Heart left ventricle (tissue), 16 donors: ENCODE measurements around the gene HMGB2. TPM values are rescaled to one million over a fixed set of nuclear protein-coding genes. Genes with fewer than 3 reads are reported as not detected.

Experiments used
- ATAC-seq, 4 donors: fragments of 200-7000 bp; cut with Tn5 transposase; one replicate each; pipeline ENCODE4 v1.9.1; 2020 to 2022; ENCODE audit warnings: moderate library complexity in 4 of 4, mild to moderate bottlenecking in 3 of 4, moderate number of reproducible peaks in 1 of 4
- DNase-seq, 5 donors: peaks; one replicate each; pipeline ENCODE4 v3.0.0-alpha.2; 2020
- H3K27ac ChIP-seq, 12 donors: fragments of 200-600 bp; sonication (generic) in 4 of 12; one replicate each; pipeline versions ENCODE4 v1.5.0 to v1.8.0; 2016 to 2022; ENCODE audit warnings: mild to moderate bottlenecking in 2 of 12
- H3K27me3 ChIP-seq, 9 donors: fragments of 200-600 bp; sonication (generic) in 2 of 9; one replicate each; pipeline versions ENCODE4 v1.5.1 to v1.8.0; 2016 to 2022; ENCODE audit warnings: mild to moderate bottlenecking in 3 of 9
- H3K36me3 ChIP-seq, 9 donors: fragments of 200-600 bp; sonication (generic) in 2 of 9; one replicate each; pipeline versions ENCODE4 v1.5.0 to v1.8.0; 2018 to 2022; ENCODE audit warnings: mild to moderate bottlenecking in 2 of 9
- H3K4me1 ChIP-seq, 12 donors: fragments of 200-600 bp; sonication (generic) in 4 of 12; one replicate each; pipeline versions ENCODE4 v1.5.0 to v1.8.0; 2016 to 2022; ENCODE audit warnings: mild to moderate bottlenecking in 3 of 12
- H3K4me3 ChIP-seq, 12 donors: fragments of 200-600 bp; sonication (generic) in 4 of 12; one replicate each; pipeline versions ENCODE4 v1.5.0 to v1.8.0; 2017 to 2022; ENCODE audit warnings: mild to moderate bottlenecking in 9 of 12, moderate library complexity in 4 of 12
- H3K9me3 ChIP-seq, 12 donors: fragments of 200-600 bp; sonication (generic) in 4 of 12; one replicate each; pipeline versions ENCODE4 v1.5.0 to v1.8.0; 2016 to 2022; ENCODE audit warnings: mild to moderate bottlenecking in 1 of 12
- CTCF ChIP-seq, 12 donors: fragments of 200-600 bp; sonication (generic) in 4 of 12; IDR thresholded peaks; one replicate each; pipeline versions ENCODE4 v1.5.0 to v1.8.0; 2018 to 2022; ENCODE audit warnings: antibody characterized with exemption in 12 of 12, mild to moderate bottlenecking in 5 of 12
- POLR2A ChIP-seq, 2 donors: fragments of 450-650 bp; IDR thresholded peaks; one replicate each; pipeline ENCODE4 v1.6.1; 2017; ENCODE audit warnings: antibody characterized with exemption in 2 of 2, mild to moderate bottlenecking in 2 of 2, moderate library complexity in 2 of 2
- WGBS, 4 donors: extraction: QIAGEN DNeasy Blood & Tissue Kit in 2 of 4; methylation state at CpG; one replicate each; pipeline versions ENCODE4 v1.1.5 to v1.1.7; 2013 to 2018; 5-methylcytosine and 5-hydroxymethylcytosine counted together
- intact Hi-C, 10 donors: fragments of 100-400 bp; cut with DNase I; formaldehyde crosslinking; loops; one replicate each; pipeline versions ENCODE4 v1.11.1 to v1.14.2; 2022
- polyA plus RNA-seq, 2 donors: library from polyadenylated mRNA; stranded (reverse); fragments of 200-250 nt; gene quantifications; one replicate each; pipeline ENCODE4 v1.2.3, GENCODE V29; 2013
- total RNA-seq, 9 donors: library from RNA; depleted of rRNA in 2 of 9; stranded (reverse); fragments of >200 nt in 2 of 9; fragmentation: NEBNext Ultra II Directional in 3 of 9; extraction: Animal tissue kit (Norgen Biotek cat#: 25700) in 3 of 9; gene quantifications; one replicate each; pipeline versions ENCODE4 v1.1.0 to v1.2.4, GENCODE V29; 2016 to 2023
- donor health status: ischemic (EF 13 %, LVEDD 7.1; RV severe dilation, severe dysfunction).
- donor health status: healthy with polysubstance abuse.
- donor health status: DM: no; HTN: yes; CAD: no.
- donor health status: DM: no; HTN: no; CAD: no.
- donor health status: ischemic (EF 25% LVEDD 6.9; RV normal size, moderate dysfunction).
- donor health status: ischemic (EF 25% LVEDD 5.7; RV mildly dilated, moderate dysfunction).
- donor health status: healthy.
- donor health status: DM: yes; HTN: yes; CAD: no.
- donor health status: ischemic (EF 35%, LVEDD 5.7; RV mildly dilated, moderate dysfunction).
- donor health status: nonischemic (EF 11% LVEDD 7.7; RV severe dilation, severe dysfunction).
- donor health status: DM: yes; HTN: yes; CAD: no.
- donor health status: PGD.
- donor health status: ischemic (EF 29% LVEDD 5.4; RV normal size, mild dysfunction).
- donor health status: nonischemic (EF 23%, LVEDD 6.1; RV moderate dilation, normal function).

The HMGB2 gene
- total and polyA plus RNA-seq, 11 donors = 28.5 to 88.9 (median 46.8) TPM

- no peak for ATAC-seq
- H3K27me3 ChIP-seq = no peaks in the 10 kb centered on the region
- H3K9me3 ChIP-seq = no peaks in the 10 kb centered on the region
- peaks cover 0 to 7% (median 4%) of the 10 kb centered on the region in 9 donors for H3K36me3 ChIP-seq
- no peak for TF ChIP-seq CTCF (IDR thresholded peaks at IDR 0.05)
- no peak for TF ChIP-seq POLR2A (IDR thresholded peaks at IDR 0.05)
- WGBS, 4 donors = 96 to 100% (median 99%) methylated on average over 2 of the region's 2 CpGs
- no peak for DNase-seq
- no peak overlapping the region for H3K27ac ChIP-seq
- intact Hi-C loops = no loop called here
- no peak overlapping the region for H3K4me3 ChIP-seq
- peaks cover 0 to 19% (median 7%) of the 10 kb centered on the region in 12 donors for H3K4me1 ChIP-seq
Measured at GRCh38 chr4:173337463-173337862, 3.3 kb upstream of the HMGB2 start.

GRCh38 chr4:173334891-173335752 is 964 bp upstream of the HMGB2 start:
- Histone ChIP-seq H3K4me1 (peaks cover 0 to 42% (median 19%) of the 10 kb centered on the region in 12 donors), H3K36me3 (peaks cover 0 to 30% (median 27%) of the 10 kb centered on the region in 9 donors), H3K4me3 (peak overlapping the region; percentile 65 to 98 (median 87)), H3K27me3 (no peaks in the 10 kb centered on the region), H3K9me3 (no peaks in the 10 kb centered on the region), H3K27ac (peak overlapping the region; percentile 24 to 100 (median 78))
- WGBS, 4 donors = 2 to 4% (median 3%) methylated on average over 36 to 52 of the region's 52 CpGs
- ATAC-seq = peak; percentile 44 to 64 (median 62)
- TF ChIP-seq CTCF (IDR thresholded peaks at IDR 0.05) (no peak), POLR2A (IDR thresholded peaks at IDR 0.05) (no peak)
- DNase-seq = peak; percentile 59 to 82 (median 70)
- intact Hi-C loops = loop anchor here (1.0 to 5.0 kb wide), 5 partner anchors 32 to 37 kb away; partner anchors contain the start of gene SAP30 (in 8 of the 10)

- intact Hi-C loops = loop anchor here (1.0 to 5.0 kb wide), 5 partner anchors 34 to 39 kb away; partner anchors contain the start of gene SAP30 (in 8 of the 10)
- Histone ChIP-seq H3K4me3 (peak overlapping the region; percentile 56 to 98 (median 92)), H3K27ac (peak overlapping the region; percentile 97 to 100 (median 98)), H3K9me3 (no peaks in the 10 kb centered on the region), H3K4me1 (peaks cover 0 to 48% (median 19%) of the 10 kb centered on the region in 12 donors), H3K36me3 (peaks cover 0 to 44% (median 41%) of the 10 kb centered on the region in 9 donors), H3K27me3 (no peaks in the 10 kb centered on the region)
- TF ChIP-seq POLR2A (IDR thresholded peaks at IDR 0.05) = no peak
- no peak for TF ChIP-seq CTCF (IDR thresholded peaks at IDR 0.05)
- ATAC-seq (peak; percentile 13 to 69 (median 53)), DNase-seq (peak; percentile 67 to 86 (median 78))
- 0 to 1% (median 0%) methylated on average over 22 to 52 of the region's 53 CpGs for WGBS, 4 donors
Measured at GRCh38 chr4:173333658-173334084, 487 bp downstream of the HMGB2 start.
